Activated naive CD8-positive, alpha-beta T cell (primary cell): Measurements from ENCODE around the gene CST4.
"Not testable (repeated sequence)": the region's sequence is repeated elsewhere in the genome, so short reads cannot be mapped to it uniquely, and the experiment has no call there.

Source experiments
- H3K27ac Mint-ChIP-seq: one replicate; pipeline ENCODE4 v1.8.0; 2021; ENCODE audit warnings: mixed read lengths
- H3K27me3 Mint-ChIP-seq: one replicate; pipeline ENCODE4 v1.8.0; 2021; ENCODE audit warnings: mixed read lengths
- H3K36me3 Mint-ChIP-seq: one replicate; pipeline ENCODE4 v1.8.0; 2021; ENCODE audit warnings: mixed read lengths
- H3K4me1 Mint-ChIP-seq: one replicate; pipeline ENCODE4 v1.8.0; 2021; ENCODE audit warnings: low read depth, mixed read lengths
- H3K4me3 Mint-ChIP-seq: one replicate; pipeline ENCODE4 v1.8.0; 2021; ENCODE audit warnings: mild to moderate bottlenecking, mixed read lengths
- H3K9me3 Mint-ChIP-seq: one replicate; pipeline ENCODE4 v1.8.0; 2021; ENCODE audit warnings: low read depth, mixed read lengths

Gene CST4

DNA sequence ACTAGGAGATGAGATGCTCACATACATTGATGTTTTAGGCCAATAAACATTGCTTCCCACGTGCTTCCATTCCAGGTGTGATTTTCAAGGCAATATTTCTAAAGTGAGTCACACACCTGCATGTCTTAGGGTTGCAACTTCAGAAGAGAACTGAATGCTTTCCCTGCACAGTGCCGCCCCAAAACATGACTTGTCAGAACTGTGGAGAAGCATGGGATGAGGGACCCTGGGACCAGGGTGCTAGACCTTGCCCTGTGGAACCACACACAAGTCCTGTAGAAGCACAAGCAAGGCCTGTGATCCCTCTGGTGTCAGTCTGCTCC is 53.1 kb downstream of the CST4 start:
- H3K27ac Mint-ChIP-seq, H3K9me3 Mint-ChIP-seq, H3K4me3 Mint-ChIP-seq, H3K36me3 Mint-ChIP-seq, H3K4me1 Mint-ChIP-seq: not testable (repeated sequence)
- H3K27me3 Mint-ChIP-seq, result peaks cover 12% of the 10 kb centered on the region
